IMR-90 (cell line): Measurements from ENCODE around the gene LFNG. TPM values are rescaled to one million over a fixed set of nuclear protein-coding genes. Genes with fewer than 3 reads are reported as not detected.
A peak's percentile ranks its signal among the peaks of the same experiment; 100 is the strongest.

Source experiments
- ATAC-seq: fragments of 200-7000 bp; cut with Tn5 transposase; 2 replicates; pipeline ENCODE4 v1.9.1; 2020; ENCODE audit warnings: low read depth, mild to moderate bottlenecking, moderate library complexity
- BruUV-seq: library from RNA; stranded (reverse); fragments of 400-500 nt; replicated peaks from 2 replicates; lab custom pipeline; 2021; lab: Mats Ljungman, UMichigan
- CTCF ChIA-PET: fragments of 300-600 bp; formaldehyde crosslinking; extraction: SDS; loops from one replicate; lab custom pipeline; 2021; ENCODE audit warnings: antibody characterized with exemption; lab: Yijun Ruan, JAX
- POLR2A ChIA-PET: fragments of 300-600 bp; sonication (Branson Sonifier 250); formaldehyde crosslinking; loops from one replicate; lab custom pipeline; 2022; ENCODE audit warnings: antibody characterized with exemption; ENCODE audit not compliant: unreplicated experiment; lab: Charles Lee
- DNase-seq: peaks from one replicate; pipeline ENCODE4 v3.0.0; 2013
- H2AFZ ChIP-seq: replicated peaks from 2 replicates; pipeline ENCODE3; 2013; ENCODE audit warnings: low read length, mild to moderate bottlenecking; ENCODE audit not compliant: poor library complexity
- H2AK5ac ChIP-seq: 2 replicates; pipeline ENCODE4 v1.6.1; 2013; ENCODE audit warnings: low read depth, low read length, inconsistent platforms
- H2AK9ac ChIP-seq: replicated peaks from 2 replicates; pipeline ENCODE3; 2013; ENCODE audit warnings: mild to moderate bottlenecking, low read depth, low read length, moderate library complexity; ENCODE audit not compliant: poor library complexity
- H2BK120ac ChIP-seq: 2 replicates; pipeline ENCODE4 v1.6.1; 2013; ENCODE audit warnings: low read depth, low read length, inconsistent platforms
- H2BK15ac ChIP-seq: 3 replicates; pipeline ENCODE4 v1.6.1; 2013; ENCODE audit warnings: low read depth, low read length, inconsistent platforms
- H2BK20ac ChIP-seq: 2 replicates; pipeline ENCODE4 v1.6.1; 2013; ENCODE audit warnings: low read depth, mild to moderate bottlenecking, inconsistent platforms, low read length, moderate library complexity
- H2BK5ac ChIP-seq: 2 replicates; pipeline ENCODE4 v1.6.1; 2013; ENCODE audit warnings: mild to moderate bottlenecking, low read depth, low read length, inconsistent platforms; ENCODE audit not compliant: poor library complexity, severe bottlenecking
- H3K14ac ChIP-seq: replicated peaks from 2 replicates; pipeline ENCODE4 v1.6.1; 2013; ENCODE audit warnings: low read depth, low read length, inconsistent platforms
- H3K18ac ChIP-seq: 2 replicates; pipeline ENCODE4 v1.6.1; 2013; ENCODE audit warnings: low read depth, low read length, control low read depth
- H3K23ac ChIP-seq: 2 replicates; pipeline ENCODE4 v1.6.1; 2013; ENCODE audit warnings: low read depth, low read length, inconsistent platforms
- H3K27ac ChIP-seq: 2 replicates; pipeline ENCODE4 v1.5.1; 2013; ENCODE audit warnings: mild to moderate bottlenecking, control low read depth, low read length; ENCODE audit not compliant: insufficient read depth
- H3K27me3 ChIP-seq: 2 replicates; pipeline ENCODE4 v1.6.1; 2013; ENCODE audit warnings: low read length; ENCODE audit not compliant: control insufficient read depth, insufficient read depth
- H3K36me3 ChIP-seq: 2 replicates; pipeline ENCODE4 v1.6.1; 2013; ENCODE audit warnings: low read length, mixed read lengths; ENCODE audit not compliant: control insufficient read depth, insufficient read depth
- H3K4ac ChIP-seq: 2 replicates; pipeline ENCODE4 v1.6.1; 2013; ENCODE audit warnings: low read depth, low read length, inconsistent platforms
- H3K4me1 ChIP-seq: 2 replicates; pipeline ENCODE4 v1.6.1; 2013; ENCODE audit warnings: low read length, mixed read lengths; ENCODE audit not compliant: control insufficient read depth, insufficient read depth
- H3K4me2 ChIP-seq: 2 replicates; pipeline ENCODE4 v1.6.1; 2013; ENCODE audit warnings: low read depth, mild to moderate bottlenecking, control low read depth, low read length, moderate library complexity
- H3K4me3 ChIP-seq: 2 replicates; pipeline ENCODE4 v1.5.1; 2013; ENCODE audit warnings: low read depth, mild to moderate bottlenecking, control low read depth, low read length, moderate library complexity; ENCODE audit not compliant: insufficient read depth
- H3K56ac ChIP-seq: 2 replicates; pipeline ENCODE4 v1.6.1; 2013; ENCODE audit warnings: low read length, inconsistent platforms; ENCODE audit not compliant: insufficient read depth; ENCODE audit errors: extremely low read depth
- H3K79me1 ChIP-seq, 2 experiments: 2 replicates each; pipeline ENCODE4 v1.6.1; 2013; ENCODE audit warnings: low read length in 2 of 2, inconsistent platforms in 1 of 2, low read depth in 1 of 2
- H3K9ac ChIP-seq: 2 replicates; pipeline ENCODE4 v1.6.1; 2013; ENCODE audit warnings: low read depth, low read length, control low read depth
- H3K9me1 ChIP-seq: 2 replicates; pipeline ENCODE4 v1.6.1; 2013; ENCODE audit warnings: low read length, inconsistent platforms; ENCODE audit not compliant: insufficient read depth
- H3K9me3 ChIP-seq: 2 replicates; pipeline ENCODE4 v1.6.1; 2013; ENCODE audit warnings: low read length; ENCODE audit not compliant: control insufficient read depth, insufficient read depth
- H4K20me1 ChIP-seq: 2 replicates; pipeline ENCODE4 v1.6.1; 2013; ENCODE audit warnings: low read length, inconsistent platforms; ENCODE audit not compliant: insufficient read depth
- H4K5ac ChIP-seq: 2 replicates; pipeline ENCODE4 v1.6.1; 2013; ENCODE audit warnings: mild to moderate bottlenecking, low read depth, low read length, control low read depth
- H4K8ac ChIP-seq, 2 experiments: 2 replicates each; pipeline ENCODE4 v1.6.1; 2013; ENCODE audit warnings: low read depth in 2 of 2, low read length in 2 of 2, control low read depth in 1 of 2, inconsistent platforms in 1 of 2
- H4K91ac ChIP-seq: 2 replicates; pipeline ENCODE4 v1.6.1; 2013; ENCODE audit warnings: low read depth, low read length, inconsistent platforms; ENCODE audit not compliant: insufficient read depth
- BHLHE40 ChIP-seq: fragments of 150-350 bp; IDR thresholded peaks from 2 replicates; pipeline ENCODE4 v1.6.1; 2016; ENCODE audit warnings: mild to moderate bottlenecking, low read depth, low read length
- CTCF ChIP-seq: conservative IDR thresholded peaks from 2 replicates; pipeline ENCODE4 v1.5.1; 2012; ENCODE audit warnings: mild to moderate bottlenecking, low read depth, low read length, improper control_type of control experiment
- WGBS, 2 experiments: methylation state at CpG; one replicate each; pipeline versions ENCODE4 v1.1.5 to v1.1.7; 2013; ENCODE audit warnings: missing lambda C conversion rate in 2 of 2; ENCODE audit not compliant: insufficient read length in 1 of 2; ENCODE audit errors: extremely low coverage in 2 of 2; 5-methylcytosine and 5-hydroxymethylcytosine counted together
- dilution Hi-C: fragments of 300-500 bp; cut with HindIII; formaldehyde crosslinking; loops from one replicate; pipeline ENCODE4 v1.14.3; 2018; ENCODE audit warnings: low sequenced_read_pairs; ENCODE audit not compliant: unreplicated experiment
- in situ Hi-C: fragments of 300-500 bp; cut with MboI; formaldehyde crosslinking; loops from 3 replicates; pipeline ENCODE4 v1.14.3; 2019; ENCODE audit warnings: low sequenced_read_pairs, inconsistent platforms, mixed read lengths
- intact Hi-C: fragments of 100-400 bp; cut with micrococcal nuclease; formaldehyde crosslinking; loops from 2 replicates; pipeline ENCODE4 v1.10.0; 2022
- polyA plus RNA-seq, 3 experiments: library from polyadenylated mRNA; depleted of rRNA; stranded (reverse); fragments of >200 nt; gene quantifications; 2 replicates each; pipeline ENCODE4 v1.2.3, GENCODE V29; 2012; ENCODE audit warnings: low replicate concordance in 1 of 3
- total RNA-seq: library from RNA; depleted of rRNA; stranded (reverse); fragments of >200 nt; gene quantifications from 2 replicates; pipeline ENCODE4 v1.2.3, GENCODE V29; 2012

LFNG gene
- total and polyA plus RNA-seq, 2 of the 4 experiments (the other 2 are of a cell fraction): 1.8 to 5.1 TPM

- no peaks in the 10 kb centered on the region for H4K20me1 ChIP-seq
- 72% methylated on average over 27 of the region's 43 CpGs; no CpG with 5 or more reads in 1 of the 2 experiments for WGBS, 2 experiments
- H2AK5ac ChIP-seq: peak overlapping the region; percentile 31; the same call in 1 of the 2 replicates
- no peaks in the 10 kb centered on the region for H3K79me1 ChIP-seq
- no peak overlapping the region for H3K56ac ChIP-seq
- peaks cover 8% of the 10 kb centered on the region; the same call in 1 of the 2 replicates for H3K4me1 ChIP-seq
- H3K18ac ChIP-seq: no peak overlapping the region
- H2BK120ac ChIP-seq: no peak overlapping the region
- dilution Hi-C loops: no loop called here
- no peak overlapping the region for H4K5ac ChIP-seq
- no peak overlapping the region for H4K91ac ChIP-seq
- H2BK15ac ChIP-seq: no peak overlapping the region
- ATAC-seq (no peak), DNase-seq (peak; percentile 32)
- no peak overlapping the region for H3K4me2 ChIP-seq
- no peak overlapping the region for H3K23ac ChIP-seq
- no peak overlapping the region for H2BK5ac ChIP-seq
- in situ Hi-C loops: no loop called here
- H2AFZ ChIP-seq: peak overlapping the region; percentile 72
- H3K27ac ChIP-seq: no peak overlapping the region
- no peak overlapping the region for H4K8ac ChIP-seq
- intact Hi-C loops: loop anchor here (1.0 kb wide), 1 partner anchor 47 kb away; the partner anchor contains the start of gene BRAT1
- no peak for TF ChIP-seq CTCF
- TF ChIP-seq BHLHE40: 0 out of 2 replicates have a peak, but pooled peaks have one; percentile 24
- H3K9me1 ChIP-seq: no peaks in the 10 kb centered on the region
- no peak overlapping the region for H3K4ac ChIP-seq
- no peak overlapping the region for H3K9ac ChIP-seq
- no peak overlapping the region for H3K4me3 ChIP-seq
- H3K36me3 ChIP-seq: no peaks in the 10 kb centered on the region
- CTCF ChIA-PET: no interaction called here
- H2BK20ac ChIP-seq: no peak overlapping the region
- H3K14ac ChIP-seq: no peak overlapping the region
- peak overlapping the region; percentile 7 for H2AK9ac ChIP-seq
- POLR2A ChIA-PET: no interaction called here
- peaks cover 1% of the 10 kb centered on the region; the same call in 1 of the 2 replicates for H3K27me3 ChIP-seq
- BruUV-seq: no TSS peak
- no peaks in the 10 kb centered on the region for H3K9me3 ChIP-seq
These were observed 11.0 kb upstream of the LFNG start for GRCh38 chr7:2508327-2509215.
